K562 (cell line): ENCODE data around the gene TXNDC15. TPM values are rescaled to one million over a fixed set of nuclear protein-coding genes. Genes with fewer than 3 reads are reported as not detected.
A peak's percentile ranks its signal among the peaks of the same experiment; 100 is the strongest.

Experiments used
- ATAC-seq: fragments of 200-7000 bp; cut with Tn5 transposase; 3 replicates; pipeline ENCODE4 v1.9.1; 2020; ENCODE audit warnings: moderate library complexity
- BruUV-seq: library from RNA; stranded (reverse); fragments of 400-500 nt; replicated peaks from 2 replicates; lab custom pipeline; 2021; lab: Mats Ljungman, UMichigan
- CTCF ChIA-PET: fragments of 300-600 bp; formaldehyde crosslinking; extraction: SDS; loops from one replicate; lab custom pipeline; 2021; ENCODE audit warnings: low intra/inter-chr PET ratio; lab: Yijun Ruan, JAX
- POLR2A ChIA-PET: fragments of 300-600, 350-650 bp; sonication (Branson Sonifier 250); formaldehyde crosslinking; extraction: SDS; loops from one replicate; lab custom pipeline; 2021; ENCODE audit warnings: antibody characterized with exemption, inconsistent platforms; lab: Yijun Ruan, JAX
- DNase-seq, 4 experiments: peaks; one replicate each; pipeline versions ENCODE4 v3.0.0 to v3.0.0-alpha.2; 2011 to 2018; ENCODE audit warnings: low spot score in 3 of 4, mixed read lengths in 3 of 4; ENCODE audit errors: extremely low read depth in 1 of 4
- FAIRE-seq: peaks from 2 replicates; lab custom pipeline; 2011; peaks lifted over from hg19 to GRCh38; lab: Jason Lieb, UNC
- H2AFZ ChIP-seq: 2 replicates; pipeline ENCODE4 v1.6.0; 2011; ENCODE audit warnings: low read depth, low read length, control low read depth, inconsistent platforms
- H3K27ac ChIP-seq: fragments of 200-600 bp; 3 replicates; pipeline ENCODE4 v1.8.0; 2011; ENCODE audit warnings: low read depth, mild to moderate bottlenecking, control low read depth, inconsistent platforms, low read length, moderate library complexity, mixed read lengths; ENCODE audit errors: extremely low read depth
- H3K27me3 ChIP-seq, 2 experiments: fragments of 300-600 bp in 1 of 2; 2 replicates in 1 of 2; 3 replicates in 1 of 2; pipeline versions ENCODE4 v1.6.0 to v1.8.0; 2011; ENCODE audit warnings: inconsistent platforms in 2 of 2, low read length in 2 of 2, mild to moderate bottlenecking in 1 of 2, mixed read lengths in 1 of 2, moderate library complexity in 1 of 2; ENCODE audit not compliant: control insufficient read depth in 2 of 2, insufficient read depth in 2 of 2
- H3K36me3 ChIP-seq: fragments of 300-600 bp; 3 replicates; pipeline ENCODE4 v1.8.0; 2011; ENCODE audit warnings: mild to moderate bottlenecking, low read length, inconsistent platforms; ENCODE audit not compliant: control insufficient read depth, insufficient read depth
- H3K4me1 ChIP-seq, 2 experiments: fragments of 200-600 bp in 1 of 2; replicated peaks in 1 of 2; 2 replicates in 1 of 2; 3 replicates in 1 of 2; pipeline versions ENCODE4 v1.5.1 to v1.8.0; 2011; ENCODE audit warnings: inconsistent platforms in 2 of 2, low read length in 2 of 2, mild to moderate bottlenecking in 1 of 2, mixed read lengths in 1 of 2, moderate library complexity in 1 of 2; ENCODE audit not compliant: control insufficient read depth in 2 of 2, insufficient read depth in 2 of 2
- H3K4me2 ChIP-seq: 2 replicates; pipeline ENCODE4 v1.6.1; 2011; ENCODE audit warnings: low read length, control low read depth, inconsistent platforms, mixed read lengths; ENCODE audit not compliant: insufficient read depth
- H3K4me3 ChIP-seq: fragments of 200-600 bp; sonication (generic), shearing (Covaris generic); 2 replicates; pipeline ENCODE4 v1.5.1; 2016; ENCODE audit warnings: control low read depth, inconsistent platforms
- H3K79me2 ChIP-seq: fragments of 200-600 bp; 3 replicates; pipeline ENCODE4 v1.8.0; 2011; ENCODE audit warnings: low read length, inconsistent platforms; ENCODE audit not compliant: control insufficient read depth, insufficient read depth
- H3K9ac ChIP-seq, 2 experiments: 2 replicates each; pipeline versions ENCODE4 v1.6.0 to v1.6.1; 2011; ENCODE audit warnings: low read depth in 2 of 2, low read length in 2 of 2, control low read depth in 1 of 2, inconsistent platforms in 1 of 2, mild to moderate bottlenecking in 1 of 2, mixed read lengths in 1 of 2; ENCODE audit not compliant: insufficient read depth in 1 of 2
- H3K9me1 ChIP-seq: one replicate; pipeline ENCODE4 v1.6.0; 2011; ENCODE audit warnings: inconsistent platforms, mild to moderate bottlenecking, low read length, moderate library complexity; ENCODE audit not compliant: control insufficient read depth, insufficient read depth
- H3K9me3 ChIP-seq: replicated peaks from 2 replicates; pipeline ENCODE4 v1.5.1; 2011; ENCODE audit warnings: low read depth, low read length, inconsistent platforms; ENCODE audit not compliant: control insufficient read depth, insufficient read depth
- H4K20me1 ChIP-seq: replicated peaks from 2 replicates; pipeline ENCODE4 v1.6.1; 2011; ENCODE audit warnings: low read length, inconsistent platforms, mixed read lengths; ENCODE audit not compliant: control insufficient read depth, insufficient read depth
- STAG1 ChIP-seq: sonication (generic); formaldehyde crosslinking; IDR thresholded peaks from 2 replicates; pipeline ENCODE4 v1.5.0; 2020; ENCODE audit warnings: missing genetic modification reagents, borderline replicate concordance
- ZNF121 ChIP-seq: sonication (generic); formaldehyde crosslinking; conservative IDR thresholded peaks from 2 replicates; pipeline ENCODE4 v1.8.0; 2022; ENCODE audit warnings: missing genetic modification reagents
- ZNF551 ChIP-seq: fragments of 250-450 bp; sonication (Bioruptor Pico); IDR thresholded peaks from 2 replicates; pipeline ENCODE4 v1.5.0; 2021; ENCODE audit warnings: mild to moderate bottlenecking, moderate library complexity
- ZNF584 ChIP-seq: fragments of 200-800 bp; sonication (Bioruptor generic); IDR thresholded peaks from 2 replicates; pipeline ENCODE4 v1.6.1; 2016; ENCODE audit warnings: low read depth, mild to moderate bottlenecking, missing genetic modification characterization, missing compliant biosample characterization
- WGBS: fragments of 100-300 bp; shearing (Covaris generic); methylation state at CpG from one replicate; pipeline ENCODE4 v1.1.6; 2016; ENCODE audit warnings: low coverage, mixed read lengths; ENCODE audit not compliant: insufficient coverage; ENCODE audit errors: missing lambda C conversion rate; 5-methylcytosine and 5-hydroxymethylcytosine counted together
- in situ Hi-C: fragments of 300-500 bp; cut with MboI; formaldehyde crosslinking; loops from 4 replicates; pipeline ENCODE4 v1.15.0; 2018; ENCODE audit warnings: inconsistent platforms, mixed read lengths
- intact Hi-C: fragments of 100-400 bp; cut with micrococcal nuclease; formaldehyde crosslinking; loops from 2 replicates; pipeline ENCODE4 v1.14.2; 2022
- polyA plus RNA-seq, 8 experiments: library from polyadenylated mRNA; depleted of rRNA in 4 of 8; stranded (reverse) in 5 of 8; unstranded in 3 of 8; fragments of >200 nt; fragmentation: Nextera tagmentation in 2 of 8; fragmentation: Illumina TruSeq in 1 of 8; extraction: Ambion mirVana in 2 of 8; extraction: Trizol in 1 of 8; gene quantifications; 2 replicates each; pipeline versions ENCODE4 v1.2.1 to v1.2.3, GENCODE V29; 2011 to 2014; ENCODE audit warnings: inconsistent platforms in 1 of 8, missing spikeins in 1 of 8
- total RNA-seq, 7 experiments: library from RNA; depleted of rRNA in 6 of 7; stranded (reverse); fragments of >200 nt in 6 of 7; fragmentation: Illumina TruSeq in 2 of 7; extraction: Trizol in 2 of 7; gene quantifications; 2 replicates each; pipeline versions ENCODE4 v1.2.1 to v1.2.3, GENCODE V29; 2011 to 2021; ENCODE audit warnings: low replicate concordance in 1 of 7

TXNDC15 gene
- total and polyA plus RNA-seq, 9 of the 15 experiments (the other 6 are each of a cell fraction or from before 2014, with no cell fraction given): 3.0 to 15.4 (median 12.3) TPM

DNA sequence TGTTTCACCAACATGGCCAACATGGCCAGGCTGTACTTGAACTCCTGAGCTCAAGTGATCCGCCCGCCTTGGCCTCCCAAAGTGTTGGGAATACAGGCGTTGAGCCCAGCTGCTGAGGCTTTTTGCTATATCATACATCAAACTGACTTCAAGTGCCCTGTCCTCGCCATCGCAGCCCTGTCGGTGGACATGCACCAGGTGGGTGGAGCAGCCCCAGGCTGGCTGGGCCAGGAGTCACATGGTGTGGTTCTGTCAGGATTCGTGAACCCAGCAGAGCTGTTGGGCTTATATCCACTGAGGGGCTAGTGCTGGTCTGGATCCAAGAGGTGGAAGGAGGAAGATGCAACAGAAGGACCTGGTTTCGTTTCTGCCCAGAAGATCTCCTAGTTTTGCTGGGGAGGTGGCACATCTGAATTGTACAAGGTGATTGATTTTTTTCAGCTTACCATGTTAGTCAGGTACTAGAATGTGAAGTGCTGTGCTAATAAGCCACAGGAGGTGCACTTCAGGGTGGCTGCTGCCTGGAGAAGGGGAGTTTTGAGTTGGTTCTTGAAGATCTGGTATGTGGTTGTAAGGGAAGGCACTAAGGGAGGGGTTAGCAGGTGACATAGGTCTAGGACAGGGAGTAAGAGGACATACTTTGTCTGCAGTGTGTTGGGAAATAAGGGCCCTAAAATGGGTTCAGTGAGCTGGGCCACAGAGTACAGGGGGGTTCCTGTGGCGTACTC, 46.8 kb downstream of the TXNDC15 start:
- Histone ChIP-seq H3K27me3 (no peaks in the 10 kb centered on the region), H3K9ac (no peak overlapping the region), H3K9me1 (no peaks in the 10 kb centered on the region), H3K36me3 (peaks cover 49% of the 10 kb centered on the region), H3K4me1 (no peaks in the 10 kb centered on the region; a peak in 1 of 5 replicates), H3K4me3 (no peak overlapping the region), H2AFZ (no peak overlapping the region), H3K27ac (no peak overlapping the region), H3K4me2 (no peak overlapping the region), H3K9me3 (no peaks in the 10 kb centered on the region), H4K20me1 (no peaks in the 10 kb centered on the region; the same call in 1 of the 2 replicates), H3K79me2 (no peaks in the 10 kb centered on the region)
- TF ChIP-seq STAG1 (CRISPR knock-in tag): no peak
- no peak for TF ChIP-seq ZNF551 (CRISPR knock-in tag)
- POLR2A ChIA-PET: interaction anchor here (0.7 to 2.3 kb wide), 4 partner anchors 9 to 44 kb away, joined by 3 to 8 read pairs (median 3); no protein-coding TSS in a partner anchor
- in situ Hi-C loops: no loop called here
- CTCF ChIA-PET: no interaction called here
- FAIRE-seq: peak; percentile 60
- ATAC-seq: no peak
- BruUV-seq: no TSS peak
- 89% methylated on average over 8 of the region's 9 CpGs for WGBS
- no peak for DNase-seq
- intact Hi-C loops: no loop called here

DNA sequence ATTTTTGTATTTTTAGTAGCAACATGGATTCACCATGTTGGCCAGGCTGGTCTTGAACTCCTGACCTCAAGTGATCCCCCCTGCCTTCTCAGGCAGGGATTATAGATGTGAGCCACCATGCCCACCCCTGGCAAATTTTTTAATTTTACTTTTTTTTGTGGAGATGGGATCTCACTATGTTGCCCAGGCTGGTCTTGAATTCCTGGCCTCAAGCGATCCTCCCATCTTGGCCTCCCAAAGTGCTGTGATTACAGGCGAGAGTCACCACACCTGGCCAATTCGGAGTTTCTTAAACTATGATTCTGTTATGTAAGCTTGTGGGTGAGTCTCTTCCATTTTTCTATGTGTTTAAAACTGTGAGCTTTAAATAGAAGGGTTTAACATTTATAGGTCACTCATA, 58.3 kb downstream of the TXNDC15 start:
- ATAC-seq: no peak
- CTCF ChIA-PET: no interaction called here
- H3K27me3 ChIP-seq: no peaks in the 10 kb centered on the region
- H3K4me3 ChIP-seq: no peak overlapping the region
- no peak for DNase-seq
- no peaks in the 10 kb centered on the region for H4K20me1 ChIP-seq
- H3K27ac ChIP-seq: no peak overlapping the region
- no peak overlapping the region for H3K4me2 ChIP-seq
- H2AFZ ChIP-seq: no peak overlapping the region
- H3K4me1 ChIP-seq: no peaks in the 10 kb centered on the region
- H3K9me1 ChIP-seq: no peaks in the 10 kb centered on the region
- POLR2A ChIA-PET: no interaction called here
- H3K36me3 ChIP-seq: peaks cover 46% of the 10 kb centered on the region; the same call in 2 of the 3 replicates
- no peaks in the 10 kb centered on the region for H3K79me2 ChIP-seq
- H3K9me3 ChIP-seq: no peaks in the 10 kb centered on the region
- WGBS: 97% methylated on average over 3 of the region's 3 CpGs
- no TSS peak for BruUV-seq
- in situ Hi-C loops (no loop called here), intact Hi-C loops (no loop called here)
- TF ChIP-seq ZNF584 (CRISPR knock-in tag) (no peak), ZNF121 (CRISPR knock-in tag) (peak; percentile 75)
- H3K9ac ChIP-seq: no peak overlapping the region
- no peak for FAIRE-seq
